PFSK-1 (cell line): ENCODE data around the gene ANO4.

Experiments used
- FOXP2 ChIP-seq: optimal IDR thresholded peaks from 2 replicates; pipeline ENCODE3; 2011; ENCODE audit warnings: borderline replicate concordance, control low read depth, inconsistent platforms; ENCODE audit not compliant: insufficient read depth; ENCODE audit errors: extremely low read length, extremely low read depth
- POLR2AphosphoS5 ChIP-seq: IDR thresholded peaks from 2 replicates; pipeline ENCODE4 v1.6.1; 2012; ENCODE audit warnings: low read depth, mild to moderate bottlenecking, control low read depth, low read length, moderate library complexity
- SIN3A ChIP-seq: IDR thresholded peaks from 2 replicates; pipeline ENCODE4 v1.6.1; 2012; ENCODE audit warnings: mild to moderate bottlenecking, low read length, moderate library complexity, borderline replicate concordance; ENCODE audit not compliant: insufficient read depth
- TAF1 ChIP-seq: IDR thresholded peaks from 2 replicates; pipeline ENCODE4 v1.6.1; 2012; ENCODE audit warnings: low read length, control low read depth, borderline replicate concordance; ENCODE audit not compliant: insufficient read depth
- TF ChIP-seq, protein P1 (sequence below), 2 experiments: IDR thresholded peaks; 2 replicates each; pipeline versions ENCODE4 v1.6.1 to v1.8.0; 2011 to 2012; ENCODE audit warnings: low read depth in 2 of 2, low read length in 2 of 2, control low read depth in 1 of 2, inconsistent platforms in 1 of 2, mild to moderate bottlenecking in 1 of 2, moderate library complexity in 1 of 2; ENCODE audit not compliant: insufficient read depth in 1 of 2

DNA sequence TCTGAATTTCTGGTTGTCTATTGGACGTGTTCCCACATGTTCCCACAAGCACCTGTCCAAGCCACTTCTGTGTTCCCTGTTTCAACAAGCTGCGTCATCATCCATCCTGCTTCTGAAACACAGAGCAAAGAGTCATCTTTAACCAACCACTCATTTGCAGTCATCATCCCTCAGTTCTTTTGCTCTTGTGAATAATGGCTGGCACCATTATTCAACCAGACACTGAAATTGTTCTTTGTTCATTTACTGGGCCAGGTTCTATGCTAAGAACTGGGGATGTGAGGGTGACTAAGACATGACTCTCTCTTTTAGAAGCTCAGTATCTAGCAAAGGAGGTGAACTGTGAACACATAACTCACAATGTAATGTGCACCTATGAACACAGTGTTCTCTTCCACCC, 40.7 kb upstream of the ANO4 start:
- TF ChIP-seq POLR2AphosphoS5: no peak
- TF ChIP-seq SIN3A: no peak
- TF ChIP-seq TAF1: no peak
- TF ChIP-seq, protein P1, sequence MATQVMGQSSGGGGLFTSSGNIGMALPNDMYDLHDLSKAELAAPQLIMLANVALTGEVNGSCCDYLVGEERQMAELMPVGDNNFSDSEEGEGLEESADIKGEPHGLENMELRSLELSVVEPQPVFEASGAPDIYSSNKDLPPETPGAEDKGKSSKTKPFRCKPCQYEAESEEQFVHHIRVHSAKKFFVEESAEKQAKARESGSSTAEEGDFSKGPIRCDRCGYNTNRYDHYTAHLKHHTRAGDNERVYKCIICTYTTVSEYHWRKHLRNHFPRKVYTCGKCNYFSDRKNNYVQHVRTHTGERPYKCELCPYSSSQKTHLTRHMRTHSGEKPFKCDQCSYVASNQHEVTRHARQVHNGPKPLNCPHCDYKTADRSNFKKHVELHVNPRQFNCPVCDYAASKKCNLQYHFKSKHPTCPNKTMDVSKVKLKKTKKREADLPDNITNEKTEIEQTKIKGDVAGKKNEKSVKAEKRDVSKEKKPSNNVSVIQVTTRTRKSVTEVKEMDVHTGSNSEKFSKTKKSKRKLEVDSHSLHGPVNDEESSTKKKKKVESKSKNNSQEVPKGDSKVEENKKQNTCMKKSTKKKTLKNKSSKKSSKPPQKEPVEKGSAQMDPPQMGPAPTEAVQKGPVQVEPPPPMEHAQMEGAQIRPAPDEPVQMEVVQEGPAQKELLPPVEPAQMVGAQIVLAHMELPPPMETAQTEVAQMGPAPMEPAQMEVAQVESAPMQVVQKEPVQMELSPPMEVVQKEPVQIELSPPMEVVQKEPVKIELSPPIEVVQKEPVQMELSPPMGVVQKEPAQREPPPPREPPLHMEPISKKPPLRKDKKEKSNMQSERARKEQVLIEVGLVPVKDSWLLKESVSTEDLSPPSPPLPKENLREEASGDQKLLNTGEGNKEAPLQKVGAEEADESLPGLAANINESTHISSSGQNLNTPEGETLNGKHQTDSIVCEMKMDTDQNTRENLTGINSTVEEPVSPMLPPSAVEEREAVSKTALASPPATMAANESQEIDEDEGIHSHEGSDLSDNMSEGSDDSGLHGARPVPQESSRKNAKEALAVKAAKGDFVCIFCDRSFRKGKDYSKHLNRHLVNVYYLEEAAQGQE (IDR thresholded peaks at IDR 0.05; ENCODE audit: insufficient read depth in 1 of 2, low read depth in 2 of 2, low read length in 2 of 2): no peak
- no peak for TF ChIP-seq FOXP2
